ENCODE data around the gene PRDM8.
A peak's percentile ranks its signal among the peaks of the same experiment; 100 is the strongest.

The PRDM8 gene

DNA sequence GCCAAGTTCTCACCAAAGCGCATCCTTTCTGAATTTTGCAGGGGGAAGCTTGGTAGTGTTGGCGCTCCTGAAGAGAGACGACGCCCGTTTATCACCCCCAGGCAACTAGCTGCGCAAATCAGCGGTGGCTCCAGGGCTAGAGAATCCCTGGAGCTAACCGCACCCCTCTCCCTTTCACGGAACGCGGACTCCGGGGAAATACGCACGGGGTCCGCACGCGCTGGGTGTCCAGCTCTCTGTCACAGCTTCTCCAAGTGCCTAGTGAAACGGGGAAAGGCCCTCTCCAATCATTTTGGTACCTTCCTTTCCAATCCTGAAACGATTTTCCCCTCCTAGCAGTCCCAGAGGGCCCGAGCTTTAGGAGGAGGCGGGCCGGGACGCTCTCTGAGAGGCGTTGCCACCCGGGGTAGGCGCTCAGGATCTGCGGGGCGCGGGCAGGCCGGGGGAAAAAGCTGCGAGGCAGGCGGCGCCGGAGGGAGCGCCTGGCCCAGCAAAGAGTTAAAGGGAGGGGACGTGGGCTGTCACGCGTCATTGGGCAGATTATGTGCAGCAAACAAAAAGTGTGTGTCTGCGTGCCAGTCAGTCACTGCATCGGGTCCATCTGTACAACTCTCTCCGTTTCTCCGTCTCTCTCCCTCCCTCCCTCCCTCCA is at the start of gene PRDM8:
Gene PRDM8, plus strand, starts transcription at position 582 of the 652 bp plus-strand sequence. CDS start 2,578 bp downstream, outside the sequence.
- TF ChIP-seq, protein P1, sequence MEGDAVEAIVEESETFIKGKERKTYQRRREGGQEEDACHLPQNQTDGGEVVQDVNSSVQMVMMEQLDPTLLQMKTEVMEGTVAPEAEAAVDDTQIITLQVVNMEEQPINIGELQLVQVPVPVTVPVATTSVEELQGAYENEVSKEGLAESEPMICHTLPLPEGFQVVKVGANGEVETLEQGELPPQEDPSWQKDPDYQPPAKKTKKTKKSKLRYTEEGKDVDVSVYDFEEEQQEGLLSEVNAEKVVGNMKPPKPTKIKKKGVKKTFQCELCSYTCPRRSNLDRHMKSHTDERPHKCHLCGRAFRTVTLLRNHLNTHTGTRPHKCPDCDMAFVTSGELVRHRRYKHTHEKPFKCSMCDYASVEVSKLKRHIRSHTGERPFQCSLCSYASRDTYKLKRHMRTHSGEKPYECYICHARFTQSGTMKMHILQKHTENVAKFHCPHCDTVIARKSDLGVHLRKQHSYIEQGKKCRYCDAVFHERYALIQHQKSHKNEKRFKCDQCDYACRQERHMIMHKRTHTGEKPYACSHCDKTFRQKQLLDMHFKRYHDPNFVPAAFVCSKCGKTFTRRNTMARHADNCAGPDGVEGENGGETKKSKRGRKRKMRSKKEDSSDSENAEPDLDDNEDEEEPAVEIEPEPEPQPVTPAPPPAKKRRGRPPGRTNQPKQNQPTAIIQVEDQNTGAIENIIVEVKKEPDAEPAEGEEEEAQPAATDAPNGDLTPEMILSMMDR (IDR thresholded peaks at IDR 0.05; ENCODE audit: low read depth, low read length), result no peak
- no peak for DNase-seq (ENCODE audit: low read depth in 2 of 2)
- peak within 1 kb of the TSS; percentile 26 to 30 for H3K4me3 ChIP-seq (replicated peaks in 1 of 2; ENCODE audit: low read depth in 2 of 2, low read length in 2 of 2)

- TF ChIP-seq, protein P1 (IDR thresholded peaks at IDR 0.05; ENCODE audit: low read depth, low read length), result no peak
- no peak overlapping the region for H3K4me3 ChIP-seq (replicated peaks in 1 of 2; ENCODE audit: low read depth in 2 of 2, low read length in 2 of 2)
- DNase-seq (ENCODE audit: low read depth in 2 of 2), result no peak
Measured at GRCh38 chr4:80150387-80151180, 46.7 kb upstream of the PRDM8 start.

DNA sequence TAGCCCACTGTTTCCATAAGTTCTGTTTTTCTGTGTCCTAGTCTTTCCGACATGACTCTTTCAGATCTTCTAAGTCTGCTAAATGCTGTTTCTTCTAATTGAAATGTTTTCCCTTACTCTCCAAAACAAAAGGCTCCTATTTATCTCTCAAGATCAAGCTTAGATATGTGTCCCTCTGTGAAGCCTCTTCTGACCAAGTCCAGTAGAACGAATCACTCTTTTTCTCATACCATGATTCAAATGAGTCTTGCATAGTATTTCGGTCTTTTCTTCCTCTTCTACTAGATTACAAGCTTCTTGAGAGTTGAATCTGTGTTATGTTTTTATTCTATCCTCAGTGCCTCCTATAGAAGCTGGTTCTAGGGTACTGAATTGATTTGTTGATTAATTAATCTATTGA is 45.3 kb upstream of the PRDM8 start:
- no peak for DNase-seq (ENCODE audit: low read depth in 2 of 2)
- TF ChIP-seq, protein P1 (IDR thresholded peaks at IDR 0.05; ENCODE audit: low read depth, low read length), result no peak
- H3K4me3 ChIP-seq (replicated peaks in 1 of 2; ENCODE audit: low read depth in 2 of 2, low read length in 2 of 2), result no peak overlapping the region

DNA sequence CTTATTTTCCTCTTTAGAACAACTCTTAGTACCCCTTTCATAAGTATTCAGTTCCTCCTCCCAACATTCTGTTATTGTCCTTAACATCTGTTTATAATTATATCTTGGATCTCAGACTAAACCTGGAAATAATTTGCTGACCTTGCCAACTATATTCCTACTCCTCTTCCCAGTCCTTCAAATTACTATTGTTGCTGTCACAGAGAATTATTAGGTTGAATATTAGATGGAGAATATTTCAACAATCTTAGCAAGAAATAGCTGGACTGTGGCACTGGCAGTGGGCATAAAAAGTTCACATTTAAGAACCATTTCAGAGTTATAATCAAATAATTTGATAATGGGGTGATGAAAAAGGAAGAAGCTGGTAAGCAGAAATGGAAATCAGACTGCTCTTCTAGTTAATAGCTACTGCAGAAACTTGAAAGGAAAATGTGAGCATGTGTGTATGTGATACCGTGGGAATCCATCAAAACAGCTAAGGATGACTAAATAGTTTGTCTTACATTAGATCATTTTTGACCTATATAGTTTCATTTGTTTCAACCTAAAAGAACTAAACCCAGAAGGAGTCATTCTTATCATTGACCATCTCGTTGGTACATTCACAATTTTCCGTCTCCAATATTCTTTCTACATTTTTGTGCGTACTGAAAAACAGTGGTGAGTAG is 43.3 kb upstream of the PRDM8 start:
- DNase-seq (ENCODE audit: low read depth in 2 of 2), result peak in 1 of 2 donors; percentile 66
- TF ChIP-seq, protein P1 (IDR thresholded peaks at IDR 0.05; ENCODE audit: low read depth, low read length), result no peak
- H3K4me3 ChIP-seq (replicated peaks in 1 of 2; ENCODE audit: low read depth in 2 of 2, low read length in 2 of 2), result no peak overlapping the region

GRCh38 chr4:80154545-80154933 is 42.8 kb upstream of the PRDM8 start:
- DNase-seq (ENCODE audit: low read depth in 2 of 2), result peak in 1 of 2 donors; percentile 21
- no peak overlapping the region for H3K4me3 ChIP-seq (replicated peaks in 1 of 2; ENCODE audit: low read depth in 2 of 2, low read length in 2 of 2)
- TF ChIP-seq, protein P1 (IDR thresholded peaks at IDR 0.05; ENCODE audit: low read depth, low read length), result no peak

GRCh38 chr4:80155316-80155982 is 41.9 kb upstream of the PRDM8 start:
- TF ChIP-seq, protein P1 (IDR thresholded peaks at IDR 0.05; ENCODE audit: low read depth, low read length), result no peak
- no peak overlapping the region for H3K4me3 ChIP-seq (replicated peaks in 1 of 2; ENCODE audit: low read depth in 2 of 2, low read length in 2 of 2)
- DNase-seq (ENCODE audit: low read depth in 2 of 2), result peak in 1 of 2 donors; percentile 8
